HG03432 (cell line): ENCODE data around the gene RAD51B.
"Not testable (repeated sequence)": the region's sequence is repeated elsewhere in the genome, so short reads cannot be mapped to it uniquely, and the experiment has no call there.

Source experiments
- ATAC-seq: cut with Tn5 transposase; IDR thresholded peaks from one replicate; pipeline ENCODE4 v1.9.1; 2021; ENCODE audit warnings: mild to moderate bottlenecking, moderate library complexity; ENCODE audit not compliant: unreplicated experiment

Gene RAD51B

DNA sequence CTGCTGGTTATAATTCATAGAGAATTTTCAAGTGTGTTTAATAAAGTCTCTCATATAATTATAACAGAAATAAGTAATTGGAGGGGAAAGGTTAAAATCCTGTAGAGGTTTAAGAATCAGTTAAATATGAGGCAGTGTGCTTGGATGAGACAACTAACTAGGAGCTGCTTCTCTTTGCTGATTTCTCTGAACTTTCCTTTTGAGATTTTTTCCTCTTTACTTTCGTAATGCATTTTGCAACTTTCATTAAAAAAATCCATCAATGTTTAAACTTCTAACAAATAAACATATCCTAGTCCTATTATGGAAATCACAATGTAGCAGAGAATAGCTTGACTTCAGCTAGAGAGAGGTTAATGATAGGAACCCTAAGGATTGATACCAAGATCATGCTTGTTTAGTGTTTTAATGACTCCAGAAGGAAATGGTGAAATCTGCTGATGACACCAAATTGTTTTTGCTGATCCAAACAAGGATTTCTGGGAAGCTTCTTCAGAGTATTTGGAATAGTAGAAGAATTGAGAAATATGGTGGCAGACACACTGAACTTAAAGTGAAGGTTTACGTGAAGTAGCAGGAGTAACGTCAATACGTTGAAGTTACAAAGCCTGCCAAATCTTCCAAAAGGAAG lies 122.6 kb downstream of the RAD51B start:
- no peak for ATAC-seq

- ATAC-seq = no peak
These were observed 124.4 kb downstream of the RAD51B start for GRCh38 chr14:67943947-67944346.

GRCh38 chr14:67944605-67945004 lies 125.0 kb downstream of the RAD51B start:
- no peak for ATAC-seq

DNA sequence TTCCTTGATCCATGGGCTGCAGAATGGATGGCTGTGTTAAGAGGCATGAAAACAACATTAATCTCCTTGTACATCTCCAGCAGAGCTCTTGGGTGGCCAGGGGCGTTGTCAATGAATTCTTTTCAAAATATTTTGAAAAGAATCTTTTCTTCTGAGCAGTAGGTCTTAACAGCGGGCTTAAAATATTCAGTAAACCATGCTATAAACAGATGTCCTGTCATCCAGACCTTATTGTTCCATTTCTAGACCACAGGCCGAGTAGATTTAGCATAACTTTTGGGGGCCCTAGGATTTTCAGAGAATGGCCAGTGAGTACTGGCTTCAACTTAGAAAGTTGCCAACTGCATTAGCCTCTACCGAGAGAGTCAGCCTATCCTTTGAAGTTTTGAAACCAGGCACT lies 130.2 kb downstream of the RAD51B start:
- ATAC-seq = no peak

DNA sequence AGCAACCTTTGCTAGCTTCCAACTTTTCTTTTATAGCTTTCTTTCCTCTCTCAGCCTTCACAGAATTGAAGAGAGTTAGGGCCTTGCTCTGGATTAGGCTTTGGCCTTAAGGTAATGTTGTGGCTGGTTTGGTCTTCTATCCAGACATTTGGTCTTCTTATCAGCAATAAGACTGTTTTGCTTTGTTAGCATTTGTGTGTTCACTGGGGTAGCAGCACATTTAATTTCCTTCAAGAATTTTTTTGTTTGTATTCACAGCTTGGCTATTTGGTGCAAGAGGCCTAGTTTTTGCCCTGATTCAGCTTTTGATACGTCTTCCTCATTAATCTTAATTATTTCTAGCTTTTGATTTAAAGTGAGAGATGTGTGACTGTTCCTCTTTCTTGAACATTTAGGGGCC lies 130.8 kb downstream of the RAD51B start:
- no peak for ATAC-seq

DNA sequence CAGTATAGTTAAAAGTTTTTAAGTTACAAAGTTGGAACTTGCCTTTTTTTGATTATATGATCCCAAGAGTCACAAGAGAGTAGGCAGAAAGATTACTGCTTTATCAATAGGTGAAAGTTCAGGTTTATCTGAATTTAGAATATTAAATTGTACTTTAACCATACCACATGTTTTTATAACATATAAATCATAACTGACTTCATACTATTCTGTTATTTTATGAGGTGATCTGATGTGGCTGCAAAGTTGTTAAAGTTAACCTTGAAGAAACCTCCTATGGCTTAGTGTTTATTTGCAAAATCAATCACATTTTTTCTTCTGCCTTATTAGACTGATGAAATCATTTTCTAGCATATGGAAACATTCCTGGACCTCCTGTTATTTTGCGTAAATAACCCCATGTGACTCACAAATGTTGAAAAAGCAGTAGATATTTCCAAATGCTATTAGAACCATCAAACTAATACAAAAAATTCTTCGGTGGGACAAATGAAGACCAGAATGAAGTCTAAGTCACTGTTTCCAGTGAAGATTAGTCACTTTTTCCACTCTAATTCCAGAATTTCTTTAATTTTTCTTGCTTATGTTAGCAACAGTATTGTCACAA lies 132.1 kb downstream of the RAD51B start:
- no peak for ATAC-seq

- ATAC-seq = no peak
These were observed 132.8 kb downstream of the RAD51B start for GRCh38 chr14:67952381-67952780.

DNA sequence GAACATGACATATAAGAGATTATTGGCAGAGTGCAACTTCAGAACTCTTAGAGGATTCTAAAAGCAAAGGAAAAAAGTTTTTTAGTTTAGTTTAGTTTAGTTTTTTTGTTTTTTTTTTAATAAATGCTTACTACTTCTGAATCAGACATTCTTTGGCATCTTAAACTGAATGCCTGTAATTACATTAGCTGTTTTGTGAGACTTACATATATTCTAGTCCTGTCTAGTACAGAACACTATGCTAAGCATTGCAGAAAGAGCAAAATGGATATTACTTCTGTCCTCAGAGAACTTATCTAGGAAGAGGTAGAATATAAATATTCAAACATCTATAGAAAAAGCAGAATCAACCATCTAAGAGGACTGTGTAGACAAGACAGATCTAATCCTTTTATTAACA lies 133.2 kb downstream of the RAD51B start:
- no peak for ATAC-seq

GRCh38 chr14:67955261-67955660 lies 135.7 kb downstream of the RAD51B start:
- no peak for ATAC-seq

GRCh38 chr14:67957946-67958345 lies 138.4 kb downstream of the RAD51B start:
- ATAC-seq = no peak

GRCh38 chr14:67961676-67962075 lies 142.1 kb downstream of the RAD51B start:
- no peak for ATAC-seq

GRCh38 chr14:67962215-67962644 lies 142.7 kb downstream of the RAD51B start:
- no peak for ATAC-seq

GRCh38 chr14:67963545-67963944 lies 144.0 kb downstream of the RAD51B start:
- no peak for ATAC-seq

DNA sequence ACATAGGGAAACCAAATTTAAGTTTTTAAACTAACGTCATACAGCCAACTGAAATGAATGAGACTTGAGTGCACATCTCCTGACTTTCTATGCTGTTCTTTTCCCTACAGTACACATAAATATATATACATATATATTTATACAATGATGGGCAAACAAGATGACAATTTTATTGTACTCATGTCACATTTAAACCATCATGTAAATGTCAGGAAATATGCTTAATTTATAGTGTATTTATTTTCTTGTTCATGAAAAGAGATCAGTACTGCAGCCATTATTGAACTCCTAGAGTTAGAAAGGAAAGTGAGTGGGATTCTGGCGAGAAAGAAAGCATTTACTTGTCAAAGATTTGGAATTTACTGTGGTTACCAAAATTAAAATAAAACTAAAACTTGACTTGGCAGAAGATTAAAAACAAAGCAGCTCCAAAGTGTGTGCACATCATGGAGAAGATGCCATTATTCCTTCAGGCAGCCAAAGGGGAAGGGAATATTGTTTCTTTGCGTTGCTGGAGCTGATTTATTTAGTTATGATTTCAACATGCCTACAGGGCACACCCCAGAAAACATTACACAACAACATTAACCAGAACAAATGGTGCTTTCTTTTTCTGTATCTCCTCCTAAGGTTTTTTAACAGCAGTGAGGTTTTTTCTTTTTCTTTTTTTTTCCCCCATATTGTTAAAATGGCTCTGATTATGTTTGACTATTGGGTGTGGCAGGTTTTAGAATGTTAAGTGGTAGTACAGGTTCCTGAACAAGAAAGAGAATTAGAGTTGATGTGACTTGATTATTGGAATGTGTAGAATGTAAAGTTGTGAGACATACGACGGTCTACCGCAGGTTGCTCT lies 144.6 kb downstream of the RAD51B start:
- no peak for ATAC-seq

- ATAC-seq = no peak
These were observed 146.1 kb downstream of the RAD51B start for GRCh38 chr14:67965696-67966095.

- no peak for ATAC-seq
These were observed 147.6 kb downstream of the RAD51B start for GRCh38 chr14:67967206-67967605.

- ATAC-seq = not testable (repeated sequence)
These were observed 148.4 kb downstream of the RAD51B start for GRCh38 chr14:67967970-67968369.

- no peak for ATAC-seq
These were observed 151.3 kb downstream of the RAD51B start for GRCh38 chr14:67970923-67971322.

DNA sequence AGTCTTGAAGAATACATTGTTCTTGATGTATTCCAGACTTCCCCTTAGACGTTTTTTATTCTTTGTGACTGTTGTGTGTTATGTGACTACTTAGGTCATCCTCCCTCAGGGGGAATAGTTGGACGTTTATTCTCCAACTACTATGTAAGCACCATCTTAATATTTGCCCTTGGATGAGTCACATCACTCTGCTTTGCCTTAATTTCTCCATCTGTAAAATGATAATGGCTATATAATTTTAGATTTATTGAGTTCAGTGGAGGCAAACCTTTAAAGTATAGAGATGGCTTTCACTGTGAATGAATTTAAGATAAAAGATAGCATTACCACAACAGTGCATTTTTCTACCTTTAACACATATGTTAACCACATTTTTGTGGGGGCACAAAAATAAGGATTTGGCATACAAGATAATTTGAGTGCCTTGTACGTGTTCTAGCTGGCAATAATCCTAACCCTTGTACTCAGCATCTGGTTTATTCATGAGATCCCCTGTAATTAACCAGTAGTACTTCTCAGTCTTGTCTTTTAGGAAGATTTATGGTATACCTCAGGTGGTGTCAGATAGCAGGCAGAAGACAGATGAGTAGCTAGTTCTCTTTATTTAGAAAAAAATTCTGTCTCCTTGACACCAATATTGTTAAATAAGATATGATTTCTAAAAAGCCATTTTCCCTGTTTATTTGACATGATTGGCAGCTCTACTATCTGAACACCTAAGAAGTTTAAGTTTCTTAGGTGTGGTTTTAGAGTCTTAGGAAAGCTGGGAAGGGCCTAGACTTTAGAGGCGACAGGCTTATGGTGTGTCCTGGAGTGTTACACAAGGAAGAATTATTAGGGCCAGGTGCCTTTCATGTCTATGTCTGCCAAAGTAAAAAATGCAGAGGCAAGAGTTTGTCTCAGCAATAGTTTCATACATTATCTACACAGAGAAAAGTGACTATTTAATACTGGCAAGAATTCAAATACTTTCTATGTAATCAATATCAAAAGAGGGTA lies 152.3 kb downstream of the RAD51B start:
- no peak for ATAC-seq

- ATAC-seq = no peak
These were observed 153.9 kb downstream of the RAD51B start for GRCh38 chr14:67973436-67973835.

GRCh38 chr14:67975470-67975869 lies 155.9 kb downstream of the RAD51B start:
- no peak for ATAC-seq
